ENCODE results near the gene SEPTIN8. TPM values are rescaled to one million over a fixed set of nuclear protein-coding genes. Genes with fewer than 3 reads are reported as not detected.

Gene SEPTIN8
- total RNA-seq, 4 donors from 2014 or later, result 33.6 to 85.8 (median 56.2) TPM

DNA sequence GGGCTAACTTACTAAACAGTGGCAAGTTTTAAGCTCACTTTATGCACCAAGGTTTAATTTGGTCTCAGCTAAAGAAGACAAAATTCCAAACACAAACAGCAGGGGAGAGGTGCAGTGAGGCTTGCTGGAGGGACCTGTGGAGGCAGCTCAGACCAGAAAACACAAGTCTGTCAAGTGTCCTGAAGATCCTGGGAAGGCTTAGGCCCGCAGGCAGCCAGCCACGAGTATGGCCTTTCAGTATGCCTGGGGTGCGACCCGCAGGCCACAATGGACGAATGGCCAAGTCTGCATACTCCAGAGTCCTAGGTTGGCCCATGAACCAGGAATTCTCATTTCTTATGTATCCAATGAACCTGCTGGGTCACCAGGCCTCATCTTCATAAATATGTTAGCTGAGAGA, 20.5 kb downstream of the SEPTIN8 start:
- no peak for DNase-seq
- peaks cover 0 to 38% (median 0%) of the 10 kb centered on the region in 3 donors for H3K36me3 ChIP-seq

DNA sequence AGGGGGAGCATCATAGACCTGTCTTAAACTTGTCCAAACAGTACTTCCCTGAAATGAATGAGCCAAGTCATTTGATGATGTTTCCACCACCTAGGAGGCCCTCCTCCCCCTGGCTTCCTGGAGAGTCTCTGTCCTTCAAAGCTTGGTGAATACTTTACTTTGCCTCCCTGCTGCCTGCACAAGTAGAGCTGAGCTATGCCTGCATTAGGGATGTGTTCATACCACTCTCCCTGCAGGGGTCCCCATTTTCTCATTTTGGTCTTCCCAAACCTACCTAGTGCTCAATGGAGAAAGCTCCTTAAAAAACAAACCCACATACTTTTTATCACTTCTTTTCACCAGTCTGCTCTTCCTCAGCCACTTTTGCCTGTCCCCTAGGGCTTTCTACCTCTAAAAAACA, 22.1 kb downstream of the SEPTIN8 start:
- H3K27me3 ChIP-seq, result no peaks in the 10 kb centered on the region
- no peak for DNase-seq
- peaks cover 0 to 23% (median 0%) of the 10 kb centered on the region in 3 donors for H3K36me3 ChIP-seq
- no peak overlapping the region for H3K4me3 ChIP-seq
- no peaks in the 10 kb centered on the region for H3K9me3 ChIP-seq
- TF ChIP-seq POLR2A (IDR thresholded peaks at IDR 0.05), result no peak
- TF ChIP-seq, protein P1, sequence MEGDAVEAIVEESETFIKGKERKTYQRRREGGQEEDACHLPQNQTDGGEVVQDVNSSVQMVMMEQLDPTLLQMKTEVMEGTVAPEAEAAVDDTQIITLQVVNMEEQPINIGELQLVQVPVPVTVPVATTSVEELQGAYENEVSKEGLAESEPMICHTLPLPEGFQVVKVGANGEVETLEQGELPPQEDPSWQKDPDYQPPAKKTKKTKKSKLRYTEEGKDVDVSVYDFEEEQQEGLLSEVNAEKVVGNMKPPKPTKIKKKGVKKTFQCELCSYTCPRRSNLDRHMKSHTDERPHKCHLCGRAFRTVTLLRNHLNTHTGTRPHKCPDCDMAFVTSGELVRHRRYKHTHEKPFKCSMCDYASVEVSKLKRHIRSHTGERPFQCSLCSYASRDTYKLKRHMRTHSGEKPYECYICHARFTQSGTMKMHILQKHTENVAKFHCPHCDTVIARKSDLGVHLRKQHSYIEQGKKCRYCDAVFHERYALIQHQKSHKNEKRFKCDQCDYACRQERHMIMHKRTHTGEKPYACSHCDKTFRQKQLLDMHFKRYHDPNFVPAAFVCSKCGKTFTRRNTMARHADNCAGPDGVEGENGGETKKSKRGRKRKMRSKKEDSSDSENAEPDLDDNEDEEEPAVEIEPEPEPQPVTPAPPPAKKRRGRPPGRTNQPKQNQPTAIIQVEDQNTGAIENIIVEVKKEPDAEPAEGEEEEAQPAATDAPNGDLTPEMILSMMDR (IDR thresholded peaks at IDR 0.05), result peak in 1 of 6 experiments; percentile 16
- no peak overlapping the region for H3K27ac ChIP-seq
- no peaks in the 10 kb centered on the region for H3K4me1 ChIP-seq

More for the DNA sequence above, 20.5 kb downstream of the SEPTIN8 start:
- Histone ChIP-seq H3K9me3 (no peaks in the 10 kb centered on the region), H3K27me3 (no peaks in the 10 kb centered on the region), H3K4me1 (no peaks in the 10 kb centered on the region), H3K4me3 (no peak overlapping the region), H3K27ac (no peak overlapping the region)
- no peak for TF ChIP-seq POLR2A (IDR thresholded peaks at IDR 0.05)
- TF ChIP-seq, protein P1 (IDR thresholded peaks at IDR 0.05), result no peak

DNA sequence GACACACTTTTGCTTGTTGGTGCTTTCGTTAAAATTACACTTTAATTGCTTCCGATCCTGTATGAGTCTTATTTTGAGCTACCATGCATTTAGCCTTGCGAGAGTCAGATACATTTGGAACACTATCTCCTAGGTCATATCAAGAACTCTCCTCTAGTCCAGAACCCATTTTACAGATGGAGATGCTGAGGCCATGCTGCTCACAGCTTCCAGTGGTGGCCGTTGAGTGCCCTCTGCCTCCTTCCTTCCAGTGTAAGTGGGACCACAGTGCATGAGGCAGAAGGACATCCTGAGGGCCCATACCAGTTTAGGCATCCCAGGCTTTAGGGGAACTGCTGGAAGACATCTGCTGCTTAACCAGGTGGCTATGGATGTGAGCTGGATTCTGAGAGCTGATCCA, 22.9 kb downstream of the SEPTIN8 start:
- H3K27me3 ChIP-seq, result no peaks in the 10 kb centered on the region
- TF ChIP-seq, protein P1 (IDR thresholded peaks at IDR 0.05), result no peak
- TF ChIP-seq POLR2A (IDR thresholded peaks at IDR 0.05), result no peak
- DNase-seq, result no peak
- H3K4me1 ChIP-seq, result no peaks in the 10 kb centered on the region
- H3K9me3 ChIP-seq, result no peaks in the 10 kb centered on the region
- H3K36me3 ChIP-seq, result peaks cover 0 to 14% (median 0%) of the 10 kb centered on the region in 3 donors
- no peak overlapping the region for H3K4me3 ChIP-seq
- H3K27ac ChIP-seq, result no peak overlapping the region

GRCh38 chr5:132753135-132753987, 23.7 kb downstream of the SEPTIN8 start:
- no peak for TF ChIP-seq POLR2A (IDR thresholded peaks at IDR 0.05)
- TF ChIP-seq, protein P1 (IDR thresholded peaks at IDR 0.05), result peak in 1 of 6 experiments; percentile 5
- no peak overlapping the region for H3K27ac ChIP-seq
- no peak overlapping the region for H3K4me3 ChIP-seq
- H3K36me3 ChIP-seq, result peaks cover 0 to 8% (median 0%) of the 10 kb centered on the region in 3 donors
- DNase-seq, result peak in 1 of 3 donors; percentile 46
- H3K4me1 ChIP-seq, result no peaks in the 10 kb centered on the region
- H3K9me3 ChIP-seq, result no peaks in the 10 kb centered on the region
- H3K27me3 ChIP-seq, result no peaks in the 10 kb centered on the region

DNA sequence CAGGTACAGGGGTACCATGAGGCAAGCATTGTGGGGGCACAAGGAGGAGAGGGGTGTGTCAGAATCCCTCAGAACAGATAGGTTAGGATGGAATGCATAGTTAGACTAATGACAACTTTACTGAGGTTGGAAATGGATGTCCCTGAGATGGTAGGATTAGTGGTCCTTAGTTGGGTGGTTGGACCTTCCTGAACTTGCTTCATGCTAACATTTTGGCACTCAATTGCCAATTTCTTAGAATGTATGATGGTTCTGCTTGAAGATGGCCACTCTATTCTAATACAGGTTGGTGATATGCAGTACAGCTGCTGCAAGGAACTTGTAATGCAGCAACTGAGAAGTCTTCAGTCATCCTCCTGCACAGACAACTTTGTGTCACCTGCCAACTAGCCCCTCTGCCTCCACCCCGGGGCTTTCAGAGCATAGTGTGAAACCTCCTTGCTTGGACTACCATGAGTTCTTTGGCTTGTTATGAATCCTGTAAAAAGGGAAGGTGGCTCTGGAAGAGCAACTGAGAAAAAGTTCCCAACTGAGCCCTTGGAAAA, 24.4 kb downstream of the SEPTIN8 start:
- TF ChIP-seq POLR2A (IDR thresholded peaks at IDR 0.05), result no peak
- TF ChIP-seq, protein P1 (IDR thresholded peaks at IDR 0.05), result no peak
- no peaks in the 10 kb centered on the region for H3K9me3 ChIP-seq
- peaks cover 0 to 1% (median 0%) of the 10 kb centered on the region in 3 donors for H3K36me3 ChIP-seq
- no peaks in the 10 kb centered on the region for H3K27me3 ChIP-seq
- peaks cover 0 to 5% (median 0%) of the 10 kb centered on the region in 4 donors for H3K4me1 ChIP-seq
- peak in 1 of 3 donors; percentile 2 for DNase-seq
- no peak overlapping the region for H3K4me3 ChIP-seq
- no peak overlapping the region for H3K27ac ChIP-seq

All from Peyer's patch (tissue), 4 donors.